ENCODE measurements around the gene FRMPD3. TPM values are rescaled to one million over a fixed set of nuclear protein-coding genes. Genes with fewer than 3 reads are reported as not detected.

The FRMPD3 gene
- under 0.01 TPM in 1 of 2 replicates, not detected in the other for total RNA-seq

GRCh38 chrX:107448998-107449835 lies at the start of gene FRMPD3:
TSS of gene FRMPD3 (plus strand) at chrX:107449652. CDS start at chrX:107526589, 76,937 bp downstream.

Other genes starting within 250 kb of the FRMPD3 start
- 0.86 TPM in 1 of 2 replicates, not detected in the other for gene NUP62CL, start 243.2 kb upstream of the FRMPD3 start, total RNA-seq
- gene DNAAF6, start 243.0 kb upstream of the FRMPD3 start, total RNA-seq = not detected in 2 replicates
- gene PRPS1, start 178.9 kb downstream of the FRMPD3 start, total RNA-seq = 29.3 and 39.5 TPM in 2 replicates